GM13976 (cell line): ENCODE measurements around the gene KIAA0513.

Experiments
- DNase-seq: peaks from one replicate; pipeline ENCODE4 v3.0.0; 2012; ENCODE audit warnings: low spot score
- in situ Hi-C: fragments of 300-500 bp; cut with MboI; formaldehyde crosslinking; loops from one replicate; pipeline ENCODE4 v1.12.0; 2022; ENCODE audit warnings: low sequenced_read_pairs, mixed read lengths, inconsistent platforms; ENCODE audit not compliant: unreplicated experiment
- TF ChIP-seq, protein P1 (sequence below): IDR thresholded peaks from 2 replicates; pipeline ENCODE4 v1.5.1; 2012; ENCODE audit warnings: borderline replicate concordance, mild to moderate bottlenecking; ENCODE audit not compliant: insufficient read depth; ENCODE audit errors: extremely low read depth, missing control alignments, control extremely low read depth

KIAA0513 gene

DNA sequence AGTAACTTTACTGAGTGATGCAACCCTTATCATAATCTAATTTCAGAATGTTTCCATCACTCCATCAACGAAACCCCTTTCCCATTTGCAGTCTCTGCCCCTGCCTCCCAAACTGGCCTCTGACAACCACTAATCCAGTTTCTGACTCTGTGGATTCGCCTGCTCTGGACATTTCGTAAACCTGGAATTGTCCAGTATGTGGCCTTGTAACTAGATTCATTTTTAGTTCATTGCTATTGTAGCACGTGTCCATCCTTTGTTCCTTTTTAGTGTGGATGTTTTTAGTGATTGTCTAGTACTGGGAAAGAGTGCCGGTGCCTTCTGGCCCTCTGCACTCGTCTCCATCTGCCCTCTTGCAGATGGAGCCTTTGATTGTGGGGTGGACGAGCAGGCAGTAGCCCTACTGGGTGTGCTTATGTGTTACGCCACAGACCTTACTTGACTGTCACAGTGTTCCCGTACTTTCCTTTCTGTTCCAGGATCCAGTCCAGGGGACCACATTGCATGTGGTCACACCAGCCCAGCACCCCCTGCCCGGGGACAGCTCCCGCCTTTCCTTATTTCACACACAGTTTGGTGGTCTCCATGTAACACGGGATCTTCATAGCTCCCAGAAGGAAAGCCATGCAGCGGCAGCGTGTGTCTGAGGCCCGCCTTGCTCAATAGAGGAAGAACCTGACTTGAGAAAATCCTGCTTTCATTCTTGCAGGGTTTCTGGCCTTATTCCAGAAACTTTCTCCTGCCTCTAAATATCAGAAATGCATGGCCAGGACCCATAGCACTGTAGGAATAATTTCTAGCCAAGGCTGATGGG is 8.8 kb downstream of the KIAA0513 start:
- TF ChIP-seq, protein P1, sequence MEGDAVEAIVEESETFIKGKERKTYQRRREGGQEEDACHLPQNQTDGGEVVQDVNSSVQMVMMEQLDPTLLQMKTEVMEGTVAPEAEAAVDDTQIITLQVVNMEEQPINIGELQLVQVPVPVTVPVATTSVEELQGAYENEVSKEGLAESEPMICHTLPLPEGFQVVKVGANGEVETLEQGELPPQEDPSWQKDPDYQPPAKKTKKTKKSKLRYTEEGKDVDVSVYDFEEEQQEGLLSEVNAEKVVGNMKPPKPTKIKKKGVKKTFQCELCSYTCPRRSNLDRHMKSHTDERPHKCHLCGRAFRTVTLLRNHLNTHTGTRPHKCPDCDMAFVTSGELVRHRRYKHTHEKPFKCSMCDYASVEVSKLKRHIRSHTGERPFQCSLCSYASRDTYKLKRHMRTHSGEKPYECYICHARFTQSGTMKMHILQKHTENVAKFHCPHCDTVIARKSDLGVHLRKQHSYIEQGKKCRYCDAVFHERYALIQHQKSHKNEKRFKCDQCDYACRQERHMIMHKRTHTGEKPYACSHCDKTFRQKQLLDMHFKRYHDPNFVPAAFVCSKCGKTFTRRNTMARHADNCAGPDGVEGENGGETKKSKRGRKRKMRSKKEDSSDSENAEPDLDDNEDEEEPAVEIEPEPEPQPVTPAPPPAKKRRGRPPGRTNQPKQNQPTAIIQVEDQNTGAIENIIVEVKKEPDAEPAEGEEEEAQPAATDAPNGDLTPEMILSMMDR, result no peak
- in situ Hi-C loops, result no loop called here
- DNase-seq, result no peak

DNA sequence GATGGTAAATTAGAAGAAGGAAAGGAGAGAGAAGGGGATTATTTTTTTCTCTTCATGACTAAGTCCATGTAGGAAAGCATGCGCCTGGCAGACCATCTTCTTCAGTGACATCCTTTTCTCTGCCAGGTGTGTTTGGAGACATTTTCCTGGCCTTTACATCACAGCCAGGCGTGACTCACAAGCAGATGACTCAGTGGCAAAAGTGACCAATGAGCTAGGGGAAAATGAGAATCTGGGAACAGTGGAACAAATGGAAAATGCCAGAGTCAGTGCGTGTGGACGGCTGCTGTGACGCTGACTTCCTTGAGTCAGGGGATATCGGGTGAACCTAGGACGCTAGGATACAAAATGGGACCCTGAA is 9.4 kb downstream of the KIAA0513 start:
- TF ChIP-seq, protein P1, result no peak
- in situ Hi-C loops, result no loop called here
- no peak for DNase-seq

DNA sequence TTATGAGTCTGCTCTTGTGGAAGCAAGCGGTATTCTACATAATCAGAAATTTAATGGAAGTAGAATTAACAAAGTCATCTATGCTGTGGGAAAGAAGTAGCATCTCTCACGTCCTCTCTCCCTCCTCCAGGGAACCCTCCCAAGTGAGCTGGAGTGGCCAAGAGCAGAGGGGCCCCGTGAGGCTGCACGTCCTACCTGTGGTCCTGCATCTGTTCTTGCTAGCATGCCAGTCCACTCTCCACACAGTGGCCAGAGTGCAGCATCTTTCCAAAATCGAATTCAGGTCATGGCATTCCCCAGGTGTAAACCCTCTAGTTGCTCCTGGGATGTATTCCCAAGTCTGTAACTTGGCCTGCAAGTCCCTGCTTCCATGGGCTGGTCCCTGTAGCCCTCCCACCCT is 10.1 kb downstream of the KIAA0513 start:
- DNase-seq, result no peak
- in situ Hi-C loops, result no loop called here
- TF ChIP-seq, protein P1, result no peak

DNA sequence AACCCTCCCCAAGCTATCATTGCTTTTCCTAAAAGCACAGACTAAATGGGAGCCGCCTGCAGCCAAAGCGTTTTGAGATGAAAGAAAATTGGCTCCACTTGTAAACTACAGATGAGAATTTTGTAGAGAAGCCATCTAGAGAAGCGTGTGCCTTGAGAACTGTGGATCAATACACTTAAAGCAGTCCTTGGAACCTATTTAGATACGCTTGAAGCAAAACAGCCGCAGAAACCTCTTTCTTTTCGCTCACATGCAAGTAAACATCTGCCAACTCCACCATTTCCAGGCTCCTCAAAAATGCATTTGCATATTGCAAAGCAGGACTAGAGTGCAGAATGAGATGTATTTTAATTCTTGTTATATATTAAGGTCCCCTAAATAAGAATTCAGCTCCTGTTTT is 13.1 kb downstream of the KIAA0513 start:
- TF ChIP-seq, protein P1, result no peak
- in situ Hi-C loops, result no loop called here
- DNase-seq, result no peak

DNA sequence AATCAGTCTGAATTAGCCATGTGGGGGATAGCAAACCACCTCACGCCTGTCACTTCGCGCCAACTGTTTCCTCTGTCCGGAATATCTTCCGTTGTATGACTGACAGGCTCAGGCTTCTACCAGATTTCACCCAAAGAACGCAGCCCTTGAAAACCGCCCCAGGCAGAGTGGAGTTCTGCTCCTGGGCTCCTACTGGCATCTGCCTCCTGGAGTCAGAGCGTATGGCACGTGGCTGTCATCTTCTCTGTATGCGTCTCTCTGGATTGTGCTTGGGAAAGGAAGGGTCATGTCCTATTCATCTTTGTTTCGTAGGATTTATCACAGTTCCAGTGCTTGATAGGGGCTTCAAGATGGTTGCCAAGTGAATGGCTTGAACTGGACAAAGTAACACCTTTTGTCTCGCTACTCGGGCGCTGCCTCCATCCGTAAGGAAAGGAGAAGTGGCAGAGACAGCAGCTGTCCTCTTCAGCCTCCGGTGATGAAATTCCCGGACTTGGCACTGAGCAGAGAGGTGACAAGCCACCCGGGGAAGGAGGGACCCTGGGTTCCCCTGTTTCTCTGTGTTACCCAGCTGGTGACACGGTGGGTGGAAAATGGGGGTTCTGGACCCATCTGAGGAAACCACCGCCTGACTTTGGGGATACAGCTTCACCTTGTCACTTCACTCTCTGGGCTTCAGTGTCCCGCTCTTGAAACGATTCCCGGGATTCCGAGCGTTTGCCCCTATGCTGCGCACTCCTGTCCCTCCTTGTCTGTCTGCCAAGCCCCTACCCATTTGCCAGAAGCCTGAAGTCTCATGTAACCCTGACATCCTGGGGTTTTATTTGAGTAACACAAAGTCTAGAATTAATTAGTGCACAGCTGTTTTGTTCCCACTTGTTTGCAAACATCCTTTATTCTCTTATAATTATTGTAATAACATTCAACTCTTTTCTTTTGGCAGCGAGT is 13.9 kb downstream of the KIAA0513 start:
- TF ChIP-seq, protein P1, result no peak
- in situ Hi-C loops, result no loop called here
- DNase-seq, result no peak

DNA sequence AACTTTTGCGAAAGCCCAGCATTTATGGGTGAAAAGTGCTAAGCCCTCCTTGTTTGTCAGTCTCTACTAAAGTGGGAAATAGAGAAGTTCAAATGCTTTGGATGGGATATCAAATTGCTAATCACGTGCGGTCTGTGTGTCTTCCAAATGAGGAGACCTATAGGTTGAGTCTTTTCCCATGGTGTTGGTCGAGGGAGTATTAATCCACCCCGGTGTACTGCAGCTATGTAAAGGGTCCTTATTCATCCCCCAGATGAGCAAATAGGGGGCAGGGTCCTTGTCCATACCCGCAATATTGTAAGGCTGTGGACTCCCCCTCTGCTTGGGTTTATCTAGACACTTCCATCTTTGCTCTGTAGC is 14.6 kb downstream of the KIAA0513 start:
- no peak for DNase-seq
- TF ChIP-seq, protein P1, result no peak
- in situ Hi-C loops, result no loop called here
